Thoracic aorta (tissue), 2 donors: ENCODE measurements around the gene SYPL1. TPM values are rescaled to one million over a fixed set of nuclear protein-coding genes. Genes with fewer than 3 reads are reported as not detected.

Experiments
- ATAC-seq: fragments of 150-250 bp; one replicate; pipeline ENCODE4 v1.8.0; 2017; ENCODE audit warnings: low read depth; ENCODE audit not compliant: insufficient number of reproducible peaks, low FRiP score
- DNase-seq: peaks from one replicate; pipeline ENCODE4 v3.0.0-alpha.2; 2020; ENCODE audit warnings: low spot score
- H3K27ac ChIP-seq, 2 donors: fragments of 200-600 bp; sonication (generic); 1 replicate in 1 of 2; 2 replicates in 1 of 2; pipeline ENCODE4 v1.5.1; 2016; ENCODE audit warnings: mild to moderate bottlenecking in 2 of 2, moderate library complexity in 2 of 2
- H3K27me3 ChIP-seq: fragments of 200-600 bp; sonication (generic); replicated peaks from 2 replicates; pipeline ENCODE4 v1.6.0; 2016; ENCODE audit warnings: mild to moderate bottlenecking; ENCODE audit not compliant: insufficient read depth
- H3K36me3 ChIP-seq: fragments of 200-600 bp; sonication (generic); one replicate; pipeline ENCODE4 v1.5.1; 2016
- H3K4me1 ChIP-seq, 2 donors: fragments of 200-600 bp; sonication (generic); 1 replicate in 1 of 2; 2 replicates in 1 of 2; pipeline versions ENCODE4 v1.5.1 to v1.6.0; 2016; ENCODE audit warnings: low read depth in 2 of 2, mild to moderate bottlenecking in 1 of 2; ENCODE audit not compliant: control insufficient read depth in 1 of 2
- H3K4me3 ChIP-seq: fragments of 200-600 bp; sonication (generic); 2 replicates; pipeline ENCODE4 v1.5.1; 2016; ENCODE audit warnings: mild to moderate bottlenecking
- H3K9me3 ChIP-seq: fragments of 200-600 bp; sonication (generic); 2 replicates; pipeline ENCODE4 v1.5.1; 2016
- total RNA-seq, 2 donors: library from RNA; depleted of rRNA; stranded (reverse); fragments of >200 nt; gene quantifications; one replicate each; pipeline versions ENCODE4 v1.1.0 to v1.2.3, GENCODE V29; 2016
- TF ChIP-seq, protein P1 (sequence below): fragments of 200-600 bp; sonication (generic); IDR thresholded peaks from one replicate; pipeline ENCODE4 v1.5.1; 2019; ENCODE audit warnings: antibody characterized with exemption

Gene SYPL1
- total RNA-seq, 2 donors from 2014 or later, result 47.1 to 82.1 TPM

DNA sequence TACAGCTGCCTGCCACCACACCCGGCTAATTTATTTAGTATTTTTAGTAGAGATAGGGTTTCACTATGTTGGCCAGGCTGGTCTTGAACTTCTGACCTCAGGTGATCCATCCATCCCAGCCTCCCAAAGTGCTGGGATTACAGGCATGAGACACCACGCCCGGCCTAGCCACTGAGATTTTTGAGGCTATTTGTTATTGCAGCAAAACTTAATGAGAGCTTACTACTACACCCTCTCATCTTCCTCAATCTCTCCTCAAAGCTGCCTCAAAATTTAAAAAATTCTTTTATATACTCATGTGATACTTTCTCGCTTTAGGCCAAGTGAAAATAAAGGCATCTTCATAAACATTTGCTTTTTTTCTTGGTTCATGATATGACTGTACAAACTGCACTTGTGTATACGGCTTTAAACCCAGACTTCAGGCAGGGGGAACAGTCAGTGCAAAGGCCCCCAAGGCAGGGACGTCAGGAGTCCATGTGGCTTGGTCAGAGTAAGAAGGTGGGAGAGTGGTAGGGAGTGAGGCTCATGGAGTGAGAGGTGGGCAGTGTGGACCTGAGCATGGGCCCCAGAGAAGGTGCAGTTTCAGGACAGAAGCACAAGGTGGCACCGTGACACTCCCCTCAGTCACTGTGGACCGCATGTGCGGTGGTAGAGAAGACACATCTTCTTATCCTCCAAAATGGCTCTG, 55.5 kb downstream of the SYPL1 start:
- Histone ChIP-seq H3K27ac (no peak overlapping the region), H3K4me3 (no peak overlapping the region), H3K4me1 (no peaks in the 10 kb centered on the region), H3K36me3 (no peaks in the 10 kb centered on the region), H3K27me3 (no peaks in the 10 kb centered on the region), H3K9me3 (no peaks in the 10 kb centered on the region)
- no peak for DNase-seq
- no peak for ATAC-seq
- TF ChIP-seq, protein P1, sequence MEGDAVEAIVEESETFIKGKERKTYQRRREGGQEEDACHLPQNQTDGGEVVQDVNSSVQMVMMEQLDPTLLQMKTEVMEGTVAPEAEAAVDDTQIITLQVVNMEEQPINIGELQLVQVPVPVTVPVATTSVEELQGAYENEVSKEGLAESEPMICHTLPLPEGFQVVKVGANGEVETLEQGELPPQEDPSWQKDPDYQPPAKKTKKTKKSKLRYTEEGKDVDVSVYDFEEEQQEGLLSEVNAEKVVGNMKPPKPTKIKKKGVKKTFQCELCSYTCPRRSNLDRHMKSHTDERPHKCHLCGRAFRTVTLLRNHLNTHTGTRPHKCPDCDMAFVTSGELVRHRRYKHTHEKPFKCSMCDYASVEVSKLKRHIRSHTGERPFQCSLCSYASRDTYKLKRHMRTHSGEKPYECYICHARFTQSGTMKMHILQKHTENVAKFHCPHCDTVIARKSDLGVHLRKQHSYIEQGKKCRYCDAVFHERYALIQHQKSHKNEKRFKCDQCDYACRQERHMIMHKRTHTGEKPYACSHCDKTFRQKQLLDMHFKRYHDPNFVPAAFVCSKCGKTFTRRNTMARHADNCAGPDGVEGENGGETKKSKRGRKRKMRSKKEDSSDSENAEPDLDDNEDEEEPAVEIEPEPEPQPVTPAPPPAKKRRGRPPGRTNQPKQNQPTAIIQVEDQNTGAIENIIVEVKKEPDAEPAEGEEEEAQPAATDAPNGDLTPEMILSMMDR, result peak; percentile 87

DNA sequence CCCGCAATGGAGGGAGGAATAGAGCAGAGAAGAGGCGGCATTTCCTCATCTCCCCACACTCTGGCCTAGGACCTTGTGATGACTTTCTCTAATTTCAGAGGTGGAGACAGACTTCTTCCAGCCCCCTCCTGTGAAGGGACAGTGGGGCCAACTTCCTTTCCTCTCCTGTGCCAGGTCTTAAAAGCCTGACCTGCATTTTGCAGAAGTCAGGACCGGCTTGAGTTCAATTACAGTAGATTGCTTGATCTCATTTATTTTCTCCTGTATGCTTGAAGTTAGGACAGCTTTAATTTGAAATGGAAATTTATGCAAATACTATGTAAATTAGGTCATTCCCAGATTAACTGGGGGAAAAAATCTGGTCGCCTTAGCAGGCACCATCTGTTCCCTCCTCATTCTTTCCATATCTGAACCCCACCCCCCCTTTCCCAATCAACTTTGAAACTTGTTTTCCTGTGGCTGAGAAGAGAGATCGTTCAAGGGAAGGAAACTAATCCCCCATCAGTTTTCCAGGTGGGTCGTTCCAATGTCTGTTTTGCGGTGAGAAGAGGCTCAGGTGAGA, 57.1 kb downstream of the SYPL1 start:
- no peaks in the 10 kb centered on the region for H3K9me3 ChIP-seq
- H3K27ac ChIP-seq, result no peak overlapping the region
- H3K4me1 ChIP-seq, result peaks cover 0 to 10% of the 10 kb centered on the region in 2 donors
- ATAC-seq, result no peak
- no peak overlapping the region for H3K4me3 ChIP-seq
- H3K36me3 ChIP-seq, result no peaks in the 10 kb centered on the region
- TF ChIP-seq, protein P1, result no peak
- H3K27me3 ChIP-seq, result no peaks in the 10 kb centered on the region
- DNase-seq, result no peak

DNA sequence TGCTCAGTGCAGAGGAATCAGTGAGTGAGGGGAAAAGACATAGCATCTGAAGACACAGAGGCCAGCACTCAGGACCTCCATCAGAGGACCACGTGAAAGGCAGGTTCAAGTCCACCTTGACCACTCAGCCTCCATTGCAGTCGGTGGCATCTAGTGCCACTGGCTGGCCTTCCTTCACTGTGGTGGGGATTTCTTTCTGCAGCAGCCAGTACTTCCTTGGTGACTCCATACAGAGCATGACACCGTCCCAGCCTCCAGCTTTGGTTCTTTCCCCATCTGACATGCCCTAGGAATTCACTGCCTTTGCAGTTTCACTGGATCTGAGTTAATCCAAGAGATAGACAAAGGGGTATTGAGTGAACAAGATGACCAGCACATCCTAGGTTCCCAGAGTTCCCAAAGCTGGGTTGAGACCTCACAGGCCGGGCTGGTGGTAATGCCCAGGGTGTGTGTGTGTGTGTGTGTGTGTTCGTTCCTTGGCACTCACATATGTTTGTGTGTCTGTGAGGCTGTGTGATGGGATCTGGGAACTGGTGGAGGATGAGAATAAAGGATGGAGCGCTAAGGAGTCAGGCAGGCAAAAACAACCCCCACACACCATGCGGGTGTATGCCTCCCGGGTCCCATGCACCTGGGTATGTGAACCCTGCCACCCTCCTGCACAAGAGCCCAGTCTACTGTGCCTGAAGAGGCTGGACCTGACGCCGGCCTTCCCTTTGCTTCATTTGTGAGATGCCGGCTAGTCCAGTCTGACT, 57.8 kb downstream of the SYPL1 start:
- Histone ChIP-seq H3K27me3 (no peaks in the 10 kb centered on the region), H3K27ac (no peak overlapping the region), H3K9me3 (no peaks in the 10 kb centered on the region), H3K36me3 (no peaks in the 10 kb centered on the region), H3K4me1 (peaks cover 0 to 10% of the 10 kb centered on the region in 2 donors), H3K4me3 (no peak overlapping the region)
- ATAC-seq (no peak), DNase-seq (no peak)
- TF ChIP-seq, protein P1, result no peak

DNA sequence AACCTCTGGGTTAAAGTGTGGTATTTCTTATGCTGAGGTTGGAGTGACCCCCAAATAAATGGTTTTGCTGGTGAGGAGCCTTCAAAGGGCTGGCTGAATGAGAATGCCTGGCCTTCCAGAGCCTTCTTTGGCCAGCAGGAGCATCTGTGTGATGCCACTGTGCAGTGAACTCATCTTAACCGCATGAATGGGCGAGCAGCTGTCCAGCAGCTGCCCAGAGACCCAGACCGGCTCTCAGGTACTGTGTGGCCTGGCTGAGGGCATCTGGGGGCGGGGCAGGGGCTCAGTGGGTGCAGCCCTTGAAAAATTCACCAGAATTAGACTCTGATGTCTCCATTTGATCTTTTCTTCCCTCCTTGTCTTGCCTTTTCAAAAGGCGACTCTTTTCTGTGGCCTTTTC, 59.0 kb downstream of the SYPL1 start:
- Histone ChIP-seq H3K9me3 (no peaks in the 10 kb centered on the region), H3K4me1 (peaks cover 0 to 10% of the 10 kb centered on the region in 2 donors), H3K36me3 (no peaks in the 10 kb centered on the region), H3K27me3 (no peaks in the 10 kb centered on the region), H3K4me3 (no peak overlapping the region), H3K27ac (no peak overlapping the region)
- TF ChIP-seq, protein P1, result no peak
- DNase-seq (no peak), ATAC-seq (no peak)

DNA sequence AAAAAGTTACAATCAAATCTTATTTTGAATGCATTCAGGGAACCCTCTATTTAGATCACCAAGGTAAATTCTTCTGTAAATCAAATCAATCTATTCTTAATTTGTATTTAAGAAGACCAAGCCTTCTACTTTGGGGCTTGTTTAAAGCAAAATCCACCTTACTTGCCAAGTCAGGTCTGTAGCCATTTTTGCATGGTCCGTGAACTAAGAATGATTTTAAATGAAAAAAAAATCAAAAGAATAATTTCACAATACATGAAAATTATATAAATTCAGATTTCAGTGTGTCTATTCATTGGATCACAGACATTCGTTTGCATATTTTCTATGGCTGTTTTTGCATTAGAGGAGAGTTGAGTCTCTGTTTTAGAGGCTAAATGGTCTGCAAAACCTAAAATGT, 59.4 kb downstream of the SYPL1 start:
- H3K27ac ChIP-seq, result no peak overlapping the region
- TF ChIP-seq, protein P1, result no peak
- H3K36me3 ChIP-seq, result no peaks in the 10 kb centered on the region
- H3K4me1 ChIP-seq, result peaks cover 0 to 10% of the 10 kb centered on the region in 2 donors
- no peak overlapping the region for H3K4me3 ChIP-seq
- DNase-seq (no peak), ATAC-seq (no peak)
- no peaks in the 10 kb centered on the region for H3K27me3 ChIP-seq
- no peaks in the 10 kb centered on the region for H3K9me3 ChIP-seq
